CD4-positive, alpha-beta T cell treated with Interleukin-4 for 4 hours (primary cell): ENCODE data around the gene KCNN3.

Experiments used
- DNase-seq: peaks from one replicate; pipeline ENCODE4 v3.0.0-alpha.2; 2020

The KCNN3 gene

GRCh38 chr1:154720328-154721297 is 149.5 kb downstream of the KCNN3 start:
- DNase-seq, result no peak

- DNase-seq, result no peak
Measured at GRCh38 chr1:154719586-154720327, 150.3 kb downstream of the KCNN3 start.

- no peak for DNase-seq
Measured at GRCh38 chr1:154718566-154718965, 151.5 kb downstream of the KCNN3 start.

GRCh38 chr1:154717528-154717924 is 152.6 kb downstream of the KCNN3 start:
- no peak for DNase-seq

- no peak for DNase-seq
Measured at GRCh38 chr1:154716614-154717527, 153.2 kb downstream of the KCNN3 start.

GRCh38 chr1:154716011-154716410 is 154.1 kb downstream of the KCNN3 start:
- DNase-seq, result no peak

- no peak for DNase-seq
Measured at GRCh38 chr1:154715385-154715784, 154.7 kb downstream of the KCNN3 start.

- DNase-seq, result no peak
Measured at GRCh38 chr1:154714638-154715037, 155.4 kb downstream of the KCNN3 start.

GRCh38 chr1:154714052-154714623 is 155.9 kb downstream of the KCNN3 start:
- no peak for DNase-seq

GRCh38 chr1:154713005-154713404 is 157.1 kb downstream of the KCNN3 start:
- DNase-seq, result no peak

GRCh38 chr1:154712166-154712810 is 157.8 kb downstream of the KCNN3 start:
- DNase-seq, result no peak

- DNase-seq, result no peak
Measured at GRCh38 chr1:154711416-154711815, 158.7 kb downstream of the KCNN3 start.

GRCh38 chr1:154710106-154710505 is 160.0 kb downstream of the KCNN3 start:
- no peak for DNase-seq

GRCh38 chr1:154707901-154708463 is 162.1 kb downstream of the KCNN3 start:
- no peak for DNase-seq

- DNase-seq, result no peak
Measured at GRCh38 chr1:154706851-154707250, 163.2 kb downstream of the KCNN3 start.

- no peak for DNase-seq
Measured at GRCh38 chr1:154705544-154705943, 164.5 kb downstream of the KCNN3 start.

- DNase-seq, result no peak
Measured at GRCh38 chr1:154703170-154703569, 166.9 kb downstream of the KCNN3 start.

- DNase-seq, result no peak
Measured at GRCh38 chr1:154698320-154699096, 171.6 kb downstream of the KCNN3 start.

- DNase-seq, result no peak
Measured at GRCh38 chr1:154697710-154698109, 172.4 kb downstream of the KCNN3 start.

GRCh38 chr1:154696456-154696855 is 173.6 kb downstream of the KCNN3 start:
- DNase-seq, result no peak

- no peak for DNase-seq
Measured at GRCh38 chr1:154695985-154696384, 174.1 kb downstream of the KCNN3 start.
